Measurements from ENCODE around the gene TRIM27.
"Not testable (repeated sequence)": the region's sequence is repeated elsewhere in the genome, so short reads cannot be mapped to it uniquely, and the experiment has no call there.

The TRIM27 gene

GRCh38 chr6:28865401-28866204, 58.2 kb downstream of the TRIM27 start:
- DNase-seq = peak in 2 of 56 donors; percentile 17 to 38

GRCh38 chr6:28864326-28864923, 59.4 kb downstream of the TRIM27 start:
- peak in 1 of 56 donors; percentile 14 for DNase-seq

- peak in 54 of 56 donors; percentile 7 to 89 (median 64) for DNase-seq
Measured at GRCh38 chr6:28863604-28864325, 60.0 kb downstream of the TRIM27 start.

GRCh38 chr6:28862077-28862476, 61.7 kb downstream of the TRIM27 start:
- no peak for DNase-seq

GRCh38 chr6:28861339-28861738, 62.4 kb downstream of the TRIM27 start:
- no peak for DNase-seq

GRCh38 chr6:28860581-28860980, 63.2 kb downstream of the TRIM27 start:
- no peak for DNase-seq

GRCh38 chr6:28858963-28859362, 64.8 kb downstream of the TRIM27 start:
- no peak for DNase-seq

- no peak for DNase-seq
Measured at GRCh38 chr6:28856620-28857005, 67.2 kb downstream of the TRIM27 start.

GRCh38 chr6:28854405-28854804, 69.4 kb downstream of the TRIM27 start:
- DNase-seq = not testable (repeated sequence)

Measured in nucleus accumbens (tissue), 56 donors.